Measurements from ENCODE around the gene ITPR2.
"Not testable (repeated sequence)": the region's sequence is repeated elsewhere in the genome, so short reads cannot be mapped to it uniquely, and the experiment has no call there.

ITPR2 gene

DNA sequence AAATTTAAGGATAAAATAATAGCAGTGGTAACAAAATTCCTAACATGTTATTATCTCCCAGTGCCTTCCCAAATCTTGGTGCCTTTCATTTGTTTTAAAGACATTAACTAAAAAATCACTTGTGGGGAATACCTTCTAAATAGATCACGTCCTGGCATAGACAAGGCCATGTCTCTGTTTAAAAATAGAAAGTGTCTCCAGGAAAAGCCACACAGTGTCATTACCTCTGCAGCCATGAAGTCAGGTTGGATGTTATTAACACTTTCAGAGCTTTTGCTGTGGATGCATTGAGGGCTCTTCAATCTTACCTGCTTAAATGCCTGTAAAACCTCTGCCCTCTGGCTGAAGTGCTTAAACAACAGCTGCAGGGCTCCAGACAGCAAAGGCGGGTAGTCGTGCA lies 211.1 kb downstream of the ITPR2 start:
- no peak for DNase-seq (ENCODE audit: low read depth)

DNA sequence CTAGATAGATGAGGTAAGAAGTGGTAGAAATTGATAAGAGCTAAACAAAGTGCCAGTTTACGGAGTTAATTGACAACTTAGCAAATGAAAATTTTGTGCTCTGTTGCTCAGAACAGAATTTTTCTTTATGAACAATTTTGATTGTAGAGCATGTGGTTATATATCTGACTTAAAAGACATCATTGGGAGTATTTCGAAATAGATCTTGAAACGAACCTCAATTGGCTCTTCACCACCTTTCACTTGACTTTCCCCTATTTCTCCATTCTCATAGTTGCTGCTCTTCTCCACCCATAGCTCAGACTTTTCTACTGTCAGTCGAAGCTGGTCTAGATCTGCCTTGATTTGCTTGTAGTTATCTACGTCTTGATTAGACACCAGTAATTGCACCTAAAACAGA lies 212.1 kb downstream of the ITPR2 start:
- no peak for DNase-seq (ENCODE audit: low read depth)

DNA sequence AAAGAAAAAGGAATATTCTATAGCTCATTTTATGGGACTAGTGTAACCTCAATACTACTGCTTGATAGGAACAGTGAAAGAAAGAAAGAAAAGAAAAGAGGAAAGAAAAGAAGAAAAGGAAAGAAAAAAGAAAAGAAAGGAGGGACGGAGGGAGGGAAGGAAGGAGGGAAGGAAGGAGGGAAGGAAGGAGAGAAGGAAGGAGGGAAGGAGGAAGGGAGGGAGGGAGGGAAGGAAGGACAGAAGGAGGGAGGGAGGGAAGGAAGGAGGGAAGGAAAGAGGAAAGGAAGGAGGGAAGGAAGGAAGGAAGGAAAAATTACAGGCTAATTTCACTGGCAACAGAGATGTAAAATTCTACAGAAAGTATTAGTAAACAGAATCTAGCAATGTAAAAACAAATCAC lies 215.5 kb downstream of the ITPR2 start:
- DNase-seq (ENCODE audit: low read depth): no peak

DNA sequence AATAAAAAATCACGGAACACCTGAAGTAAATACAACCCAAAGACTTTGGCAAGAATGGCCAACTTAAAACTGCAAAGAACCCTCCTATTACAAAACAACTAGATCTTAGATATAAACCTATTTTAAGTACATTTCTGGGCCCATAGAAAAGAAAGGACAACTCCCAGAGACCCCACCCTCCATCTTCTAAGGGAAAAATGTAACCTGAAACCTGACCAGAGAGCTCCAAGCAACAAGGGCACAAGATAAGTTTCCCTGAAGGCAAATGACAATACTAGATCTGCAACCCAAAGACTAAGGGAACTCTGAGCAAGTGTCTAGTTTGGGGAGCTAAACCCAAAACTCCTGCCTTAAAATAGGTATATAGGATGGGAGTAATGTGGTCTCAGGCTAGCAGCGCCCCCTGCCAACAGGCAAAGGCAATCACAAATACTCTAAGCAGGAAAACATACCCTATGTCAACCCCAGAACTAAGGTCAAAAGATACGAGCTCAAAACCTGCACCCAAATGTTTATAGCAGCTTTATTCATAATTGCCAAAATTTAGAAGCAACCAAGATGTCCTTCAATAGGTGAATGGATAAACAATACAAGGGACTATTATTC lies 218.9 kb downstream of the ITPR2 start:
- DNase-seq (ENCODE audit: low read depth): no peak

DNA sequence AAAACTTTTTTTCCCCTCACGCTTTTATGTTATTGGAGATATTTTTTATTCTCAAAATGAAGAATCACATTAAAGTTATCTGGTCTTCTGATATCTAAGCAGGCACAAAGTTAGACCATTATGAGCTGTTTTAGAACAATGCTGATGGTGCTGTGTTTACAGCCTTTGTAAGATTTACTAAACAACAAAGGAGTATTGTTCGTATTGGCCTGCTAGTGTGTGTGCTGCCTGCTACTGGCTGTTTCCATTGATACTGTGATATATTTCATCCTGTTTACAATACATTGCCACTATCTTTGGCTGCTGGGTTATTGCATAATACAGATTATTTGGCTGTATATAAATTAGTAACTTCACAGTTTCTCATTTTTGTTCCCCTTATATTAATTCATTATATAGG lies 220.8 kb downstream of the ITPR2 start:
- DNase-seq (ENCODE audit: low read depth): no peak

DNA sequence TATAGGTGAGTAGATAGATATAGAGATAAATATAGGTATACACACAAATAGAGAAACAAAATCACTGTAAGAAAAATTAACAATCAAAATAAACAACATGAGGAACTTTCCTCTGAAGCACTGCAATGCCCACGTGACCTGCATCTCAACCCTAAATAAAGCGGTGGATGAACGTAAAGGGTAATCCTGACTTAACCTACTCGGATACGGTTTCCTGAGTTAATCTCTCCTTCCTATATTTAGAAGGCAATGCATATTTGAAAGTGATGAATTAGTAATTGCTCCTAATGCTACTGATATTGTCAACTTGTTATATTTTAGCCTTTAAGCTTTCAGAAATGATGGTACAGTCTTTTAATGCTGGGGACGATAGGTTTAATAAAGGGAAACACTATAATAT lies 221.4 kb downstream of the ITPR2 start:
- DNase-seq (ENCODE audit: low read depth): no peak

DNA sequence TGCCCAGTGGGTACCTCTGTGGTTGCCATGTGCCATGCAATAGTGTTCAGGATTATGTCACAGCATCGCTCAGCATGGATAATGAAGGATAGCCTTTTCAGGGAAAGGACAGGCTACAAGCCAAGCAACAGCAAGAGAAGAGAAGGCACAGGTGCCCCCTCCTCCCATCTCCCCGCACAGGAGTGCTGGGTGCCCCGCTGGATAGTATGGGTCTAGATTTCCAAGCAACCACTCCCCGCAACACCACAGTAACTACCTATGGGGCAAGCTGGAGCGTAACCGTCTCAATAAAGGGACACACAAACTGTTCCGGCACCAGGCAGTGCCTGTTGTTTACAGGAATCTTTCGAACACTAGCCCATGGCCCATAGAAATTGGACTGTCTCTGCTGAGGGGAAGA lies 222.2 kb downstream of the ITPR2 start:
- DNase-seq (ENCODE audit: low read depth): no peak

DNA sequence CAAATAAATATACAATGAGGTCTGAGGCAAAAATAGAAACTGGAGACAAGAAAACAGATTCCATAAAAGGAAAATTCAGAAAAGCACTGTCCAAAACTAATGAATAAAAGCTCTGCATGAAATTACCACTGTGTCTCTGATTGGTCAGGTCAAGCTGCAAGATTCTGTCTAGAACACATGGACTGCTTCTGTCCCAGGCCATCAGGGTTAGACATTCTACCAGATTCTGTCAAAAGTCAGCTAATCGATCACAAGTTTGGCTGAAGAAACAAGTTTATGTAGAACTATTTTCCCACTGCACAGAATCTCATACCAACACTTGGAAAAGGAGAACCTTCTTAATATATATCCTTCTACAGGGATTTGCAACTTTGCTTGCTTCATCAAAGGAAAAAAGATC lies 223.0 kb downstream of the ITPR2 start:
- DNase-seq (ENCODE audit: low read depth): no peak

DNA sequence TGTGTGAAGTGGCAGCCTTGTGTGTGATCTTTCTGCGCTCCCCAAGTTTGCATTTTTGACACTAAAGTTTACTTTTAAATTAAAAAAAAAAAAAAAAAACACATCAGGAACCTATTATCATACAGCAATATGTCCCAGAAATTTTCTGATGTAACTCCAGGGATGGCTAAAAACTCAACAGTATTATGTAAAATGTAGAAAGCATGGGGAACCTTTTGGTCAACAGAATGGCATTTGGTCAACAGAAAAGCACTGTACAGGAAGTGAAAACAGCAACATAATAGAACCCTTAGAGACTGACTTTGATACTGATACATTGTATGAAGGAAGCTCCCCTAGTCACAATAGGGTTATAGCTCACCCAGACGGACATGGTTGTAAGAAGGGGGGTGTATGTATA lies 224.3 kb downstream of the ITPR2 start:
- no peak for DNase-seq (ENCODE audit: low read depth)

DNA sequence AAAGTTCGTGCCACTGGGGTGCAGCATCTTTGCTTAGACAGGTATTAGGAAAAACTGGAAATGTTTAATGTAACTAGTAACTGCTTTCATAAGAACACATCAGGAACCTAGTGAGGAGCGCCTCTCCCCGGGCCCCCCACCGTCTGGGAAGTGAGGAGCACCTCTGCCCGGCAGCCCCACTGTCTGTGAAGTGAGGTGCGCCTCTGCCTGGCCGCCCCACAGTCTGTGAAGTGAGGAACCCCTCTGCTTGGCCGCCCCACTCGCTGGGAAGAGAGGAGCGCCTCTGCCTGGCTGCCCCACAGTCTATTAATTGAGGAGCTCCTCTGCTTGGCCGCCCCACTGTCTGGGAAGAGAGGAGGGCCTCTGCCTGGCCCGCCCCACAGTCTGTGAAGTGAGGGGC lies 224.7 kb downstream of the ITPR2 start:
- no peak for DNase-seq (ENCODE audit: low read depth)

DNA sequence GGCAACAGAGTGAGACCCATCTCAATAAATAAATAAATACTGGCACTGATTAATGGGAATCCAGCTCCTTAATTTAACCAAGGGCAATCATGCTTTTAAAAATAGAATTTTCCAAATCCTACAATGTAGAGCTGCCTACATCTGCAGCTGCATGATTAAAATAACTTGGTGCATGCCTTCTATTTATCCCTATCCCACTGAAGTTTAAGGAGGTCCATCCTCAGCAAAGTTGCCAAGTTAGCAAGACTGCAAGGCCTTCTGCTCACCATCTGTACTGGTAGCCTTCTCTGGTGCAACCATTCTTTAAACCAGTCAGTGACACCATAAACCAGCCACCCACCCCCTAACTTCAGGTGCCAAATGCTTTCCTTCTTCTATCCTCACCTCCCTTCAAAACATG lies 226.1 kb downstream of the ITPR2 start:
- DNase-seq (ENCODE audit: low read depth): no peak

DNA sequence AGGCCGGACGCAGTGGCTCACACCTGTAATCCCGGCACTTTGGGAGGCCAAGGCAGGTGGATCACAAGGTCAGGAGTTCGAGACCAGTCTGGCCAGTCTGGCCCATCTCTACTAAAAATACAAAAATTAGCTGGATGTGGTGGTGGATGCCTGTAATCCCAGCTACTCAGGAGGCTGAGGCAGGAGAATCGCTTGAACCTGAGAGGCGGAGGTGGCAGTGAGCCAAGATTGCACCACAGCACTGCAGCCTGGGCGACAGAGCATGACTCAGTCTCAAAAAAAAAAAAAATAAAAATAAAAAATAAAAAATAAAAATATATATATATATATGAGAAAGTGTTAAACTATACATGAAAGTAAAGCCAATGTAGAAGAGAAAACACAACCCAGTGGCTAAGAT lies 228.2 kb downstream of the ITPR2 start:
- not testable (repeated sequence) for DNase-seq (ENCODE audit: low read depth)

DNA sequence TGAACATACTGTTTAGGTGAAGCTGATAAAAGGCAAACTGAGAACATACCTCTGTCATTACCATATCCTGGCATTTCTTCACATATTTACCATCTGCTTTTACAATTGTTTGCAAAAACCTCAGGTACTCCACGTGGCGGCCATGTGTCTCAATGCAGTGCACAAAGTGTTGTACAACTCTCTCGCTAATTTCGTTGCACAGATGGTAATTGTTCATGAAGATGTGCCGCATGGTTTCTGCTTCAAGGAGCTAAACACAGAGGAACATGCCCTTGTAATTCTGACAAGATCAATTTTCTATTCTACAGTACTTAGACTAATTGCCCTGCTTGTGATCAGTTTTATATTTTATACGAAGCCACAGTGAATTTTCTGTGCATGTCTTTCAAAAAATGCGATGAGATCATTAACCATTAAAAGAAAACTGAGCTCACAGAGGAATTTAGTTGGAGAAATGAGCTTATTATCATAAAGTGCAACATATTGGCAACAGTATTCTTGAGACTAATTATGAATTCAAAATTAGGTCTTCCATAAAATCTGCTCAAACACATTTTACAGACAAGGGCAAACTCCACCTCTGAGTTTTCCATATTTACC lies 233.8 kb downstream of the ITPR2 start:
- no peak for DNase-seq (ENCODE audit: low read depth)

DNA sequence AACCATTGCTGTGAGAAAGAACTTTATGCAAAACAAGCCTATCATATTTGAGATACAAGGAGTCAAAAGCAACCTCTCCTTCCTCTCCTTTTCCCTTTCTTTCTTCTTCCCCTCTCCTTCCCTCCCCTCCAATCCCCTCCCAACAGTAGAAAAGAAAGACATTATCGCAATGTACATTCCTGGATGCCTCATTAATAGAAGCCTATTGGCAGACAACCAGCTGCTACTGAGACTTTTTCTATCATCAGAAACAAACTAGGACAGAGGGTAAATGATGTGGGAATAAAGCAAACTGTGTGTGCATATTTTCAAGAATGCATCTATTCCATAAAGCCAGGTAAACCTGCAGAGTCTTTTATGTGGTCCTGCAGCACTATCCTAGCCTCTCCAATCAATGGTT lies 237.2 kb downstream of the ITPR2 start:
- DNase-seq (ENCODE audit: low read depth): no peak

DNA sequence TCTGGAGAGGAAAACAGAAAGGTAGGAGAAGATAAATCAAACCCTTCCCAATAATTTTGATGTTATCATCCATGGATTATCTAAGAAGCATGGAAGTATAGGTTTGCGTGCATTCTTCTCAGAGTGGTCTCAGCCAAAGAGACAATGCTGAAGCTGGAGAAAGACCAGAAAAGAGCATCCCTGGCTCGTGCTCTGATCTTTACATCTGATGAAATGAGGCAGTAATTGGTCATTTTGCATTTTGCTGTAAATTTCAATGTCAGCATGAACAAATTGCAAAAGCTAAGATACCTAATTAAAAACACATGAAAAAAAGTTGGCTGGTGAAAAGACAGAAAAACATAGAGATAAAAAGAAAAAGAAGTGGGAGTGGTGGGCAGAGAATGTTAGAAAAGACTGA lies 252.4 kb downstream of the ITPR2 start:
- DNase-seq (ENCODE audit: low read depth): no peak

DNA sequence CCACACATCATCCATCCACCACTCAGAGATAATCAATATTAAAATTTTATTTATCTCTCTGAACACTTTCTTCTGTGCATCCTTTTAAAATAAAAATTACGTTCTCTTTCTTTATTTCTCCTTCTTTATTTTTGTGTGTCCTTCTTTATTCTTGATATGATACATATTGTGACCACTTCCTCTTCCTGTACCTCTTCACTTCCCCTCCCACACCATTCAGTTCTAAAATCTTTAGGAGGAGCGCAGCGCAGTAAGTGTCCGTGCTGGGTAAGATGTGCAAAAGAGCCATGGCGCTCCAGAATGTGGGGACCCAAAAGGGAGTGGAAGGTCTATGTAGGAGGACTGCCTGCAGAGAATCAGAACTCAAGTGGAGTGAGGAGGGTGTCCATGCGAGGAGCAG lies 256.7 kb downstream of the ITPR2 start:
- DNase-seq (ENCODE audit: low read depth): no peak

DNA sequence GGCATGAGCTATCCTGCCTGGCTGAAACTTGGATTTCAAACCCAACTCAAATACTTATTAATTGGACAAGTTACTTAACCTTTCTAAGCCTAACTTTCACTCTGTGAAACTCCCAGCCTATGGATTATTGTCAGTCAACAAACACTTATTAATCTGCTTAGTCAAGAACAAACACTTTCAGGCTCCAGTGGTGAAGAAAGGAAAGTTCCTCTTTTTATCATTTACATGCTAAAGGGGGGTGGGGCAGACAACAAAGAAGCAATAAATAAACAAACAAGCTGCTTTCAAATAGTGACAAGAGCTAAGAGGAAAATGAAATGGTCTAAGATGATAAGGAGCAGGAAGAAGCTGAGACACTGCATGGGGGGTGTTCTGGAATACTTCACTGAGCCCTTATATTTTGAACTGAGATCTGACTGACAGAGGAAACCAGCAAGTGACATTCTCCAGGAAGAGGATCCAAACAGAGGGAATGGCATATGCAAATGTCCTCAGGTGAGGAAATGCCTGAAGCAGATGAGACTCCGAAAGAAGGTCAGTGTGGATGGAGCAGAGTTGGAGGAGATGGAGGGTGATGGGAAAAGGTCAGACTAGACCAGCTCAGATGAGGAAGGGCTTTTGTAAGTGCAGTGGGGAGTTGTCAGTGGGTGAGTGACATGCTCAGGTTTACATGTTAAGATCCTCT lies 259.6 kb downstream of the ITPR2 start:
- no peak for DNase-seq (ENCODE audit: low read depth)

DNA sequence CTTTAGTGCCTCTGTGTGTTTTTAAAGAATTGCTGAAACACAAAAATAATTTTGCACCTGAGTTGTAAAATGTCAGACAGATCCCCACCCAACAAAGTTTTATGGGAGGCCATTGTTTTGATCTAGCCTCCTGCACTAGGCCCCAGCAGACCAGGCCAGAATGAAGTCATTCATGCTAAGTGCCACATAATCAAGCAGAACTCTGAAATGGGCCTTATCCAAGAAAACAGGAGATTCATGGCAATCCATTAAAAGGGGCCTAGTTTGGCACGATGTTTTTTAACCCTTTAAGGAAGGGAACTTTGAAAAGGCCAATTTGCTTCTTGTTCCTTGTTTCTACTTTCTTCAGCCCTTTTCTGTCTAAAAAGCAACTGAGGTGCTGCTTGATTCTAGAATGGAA lies 260.9 kb downstream of the ITPR2 start:
- no peak for DNase-seq (ENCODE audit: low read depth)

DNA sequence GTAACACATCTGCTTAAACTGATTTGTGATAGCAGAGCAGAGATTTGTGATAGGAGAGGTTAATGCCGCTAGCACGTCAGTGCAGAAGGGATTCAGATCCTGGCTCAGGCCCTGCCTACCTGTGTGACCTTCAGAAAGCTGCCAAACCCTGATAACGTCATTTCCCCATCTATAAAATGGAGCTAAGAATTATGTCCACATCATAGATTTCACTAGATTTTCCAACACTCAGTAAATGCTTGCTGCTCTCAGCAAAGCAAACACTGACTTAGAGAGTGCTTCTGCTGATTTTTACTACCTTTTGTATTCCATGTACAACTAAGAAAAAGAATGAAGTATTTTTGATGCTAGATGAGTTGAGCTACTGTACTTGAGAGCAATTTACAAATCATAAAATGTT lies 261.4 kb downstream of the ITPR2 start:
- DNase-seq (ENCODE audit: low read depth): no peak

DNA sequence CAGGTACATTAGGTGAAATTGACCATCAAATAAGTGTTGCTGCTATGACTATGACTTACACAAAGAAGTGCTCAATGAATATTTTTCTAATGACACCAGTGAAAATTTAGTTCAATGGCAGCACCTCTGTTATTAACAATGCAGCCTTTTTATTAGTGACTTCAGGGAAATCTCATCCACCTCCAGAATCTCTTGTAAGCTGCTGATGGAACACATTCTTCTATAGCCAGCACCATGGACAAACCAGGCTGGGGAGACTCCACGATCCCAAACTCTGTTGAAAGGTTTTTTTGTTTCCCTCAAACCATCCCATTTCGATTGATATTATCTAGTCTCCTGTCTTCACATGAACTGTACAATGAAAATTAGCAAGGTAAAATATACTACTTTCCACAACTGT lies 265.9 kb downstream of the ITPR2 start:
- DNase-seq (ENCODE audit: low read depth): no peak

DNA sequence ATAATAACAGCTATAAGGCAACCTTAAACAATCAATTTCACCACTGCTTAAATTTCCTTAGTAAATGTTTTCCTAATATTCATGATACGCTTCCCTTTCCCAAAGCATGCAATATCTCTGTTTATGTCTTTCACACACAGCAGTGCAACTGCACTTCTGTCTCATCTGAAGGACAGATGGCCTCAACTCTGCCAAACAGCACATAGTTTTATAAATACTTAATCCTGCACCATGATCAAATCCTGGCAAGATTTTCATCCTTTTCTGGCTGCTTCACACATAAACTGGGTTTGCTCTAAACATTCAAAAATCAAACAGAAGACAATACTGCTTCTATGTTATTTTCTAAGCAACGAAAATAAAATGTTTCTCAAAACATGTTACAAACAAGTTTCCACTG lies 266.3 kb downstream of the ITPR2 start:
- DNase-seq (ENCODE audit: low read depth): no peak

DNA sequence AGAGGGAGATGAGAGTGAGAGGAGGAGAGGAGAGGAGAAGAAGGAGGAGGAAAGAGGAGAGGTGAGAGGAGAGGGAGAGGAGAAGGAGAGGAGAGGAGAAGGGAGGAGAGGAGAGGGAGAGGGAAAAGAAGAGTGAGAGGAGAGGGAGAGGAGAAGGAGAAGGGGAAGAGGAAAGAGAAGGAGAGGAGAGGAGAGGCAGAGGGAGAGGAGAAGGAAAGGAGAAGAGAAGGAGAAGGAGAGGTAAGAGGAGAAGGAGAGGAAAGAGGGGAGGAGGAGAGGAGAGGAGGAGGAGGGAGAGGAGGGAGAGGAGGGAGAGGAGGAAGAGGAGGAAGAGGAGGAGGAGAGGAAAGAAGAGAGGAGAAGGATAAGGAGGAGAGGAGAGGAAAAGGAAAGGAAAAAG lies 266.8 kb downstream of the ITPR2 start:
- no peak for DNase-seq (ENCODE audit: low read depth)

DNA sequence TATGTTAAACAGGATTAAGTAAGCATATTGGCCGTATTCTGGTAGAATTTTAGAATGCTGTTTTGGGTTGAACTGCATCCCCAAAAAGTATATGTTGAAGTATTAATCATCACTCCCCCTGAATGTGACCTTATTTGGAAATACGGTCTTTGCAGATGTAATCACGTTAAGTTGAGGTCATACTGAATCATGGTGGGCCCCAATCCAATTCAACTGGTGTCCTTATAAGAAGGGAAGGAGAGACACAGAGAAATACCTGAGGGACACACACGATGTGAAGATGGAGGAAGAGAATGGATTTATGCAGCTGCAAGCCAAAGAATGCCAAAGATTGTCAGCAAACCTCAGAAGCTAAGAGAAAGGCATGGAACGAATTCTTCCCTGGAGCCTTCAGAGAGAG lies 268.6 kb downstream of the ITPR2 start:
- no peak for DNase-seq (ENCODE audit: low read depth)

DNA sequence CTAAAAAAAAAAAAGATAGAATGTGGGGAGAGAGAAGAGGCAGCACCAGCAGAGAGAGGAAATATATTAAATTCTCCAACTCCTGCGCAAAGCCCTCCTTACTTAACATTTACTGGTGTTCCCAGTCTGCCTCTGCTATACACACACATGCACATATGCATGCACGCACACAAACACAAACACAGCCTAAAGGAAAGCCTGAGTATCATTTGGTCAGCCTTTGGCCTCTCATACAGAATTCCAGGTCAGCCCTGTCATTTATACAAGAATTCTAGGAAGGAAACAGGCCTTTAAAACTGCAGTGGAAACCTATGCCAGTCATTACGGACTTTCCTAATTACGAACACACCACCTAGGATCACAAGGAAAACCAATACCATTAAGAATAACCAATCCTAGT lies 269.4 kb downstream of the ITPR2 start:
- DNase-seq (ENCODE audit: low read depth): no peak

Data from HS-5 (cell line).